Activated naive CD4-positive, alpha-beta T cell treated with Interleukin-2 at 50 U/mL for 16 hours (primary cell): ENCODE results near the gene ACER3.
"Not testable (repeated sequence)": the region's sequence is repeated elsewhere in the genome, so short reads cannot be mapped to it uniquely, and the experiment has no call there.

Experiments used
- DNase-seq: peaks from one replicate; pipeline ENCODE4 v3.0.0-alpha.2; 2020

The ACER3 gene

GRCh38 chr11:77044356-77044755 is 183.6 kb downstream of the ACER3 start:
- DNase-seq: no peak

- no peak for DNase-seq
These were observed 184.2 kb downstream of the ACER3 start for GRCh38 chr11:77044886-77045285.

GRCh38 chr11:77046060-77046501 is 185.4 kb downstream of the ACER3 start:
- DNase-seq: peak; percentile 60

- DNase-seq: peak; percentile 73
These were observed 186.5 kb downstream of the ACER3 start for GRCh38 chr11:77047007-77047927.

- not testable (repeated sequence) for DNase-seq
These were observed 187.3 kb downstream of the ACER3 start for GRCh38 chr11:77047928-77048446.

GRCh38 chr11:77049026-77049425 is 188.3 kb downstream of the ACER3 start:
- DNase-seq: no peak

GRCh38 chr11:77051511-77051910 is 190.8 kb downstream of the ACER3 start:
- no peak for DNase-seq

GRCh38 chr11:77052518-77052917 is 191.8 kb downstream of the ACER3 start:
- DNase-seq: no peak

- DNase-seq: no peak
These were observed 192.7 kb downstream of the ACER3 start for GRCh38 chr11:77053217-77054015.

GRCh38 chr11:77054084-77054483 is 193.4 kb downstream of the ACER3 start:
- DNase-seq: no peak

GRCh38 chr11:77055101-77055561 is 194.4 kb downstream of the ACER3 start:
- no peak for DNase-seq

GRCh38 chr11:77055913-77056312 is 195.2 kb downstream of the ACER3 start:
- no peak for DNase-seq

- no peak for DNase-seq
These were observed 196.2 kb downstream of the ACER3 start for GRCh38 chr11:77056814-77057402.

GRCh38 chr11:77057938-77058474 is 197.3 kb downstream of the ACER3 start:
- no peak for DNase-seq

GRCh38 chr11:77058900-77059299 is 198.2 kb downstream of the ACER3 start:
- DNase-seq: no peak

GRCh38 chr11:77059806-77060205 is 199.1 kb downstream of the ACER3 start:
- no peak for DNase-seq

GRCh38 chr11:77060234-77060633 is 199.5 kb downstream of the ACER3 start:
- DNase-seq: no peak

GRCh38 chr11:77061258-77061657 is 200.5 kb downstream of the ACER3 start:
- not testable (repeated sequence) for DNase-seq

- DNase-seq: no peak
These were observed 202.2 kb downstream of the ACER3 start for GRCh38 chr11:77062924-77063323.

GRCh38 chr11:77063407-77063806 is 202.7 kb downstream of the ACER3 start:
- no peak for DNase-seq

- no peak for DNase-seq
These were observed 203.1 kb downstream of the ACER3 start for GRCh38 chr11:77063861-77064260.

GRCh38 chr11:77064648-77065217 is 204.0 kb downstream of the ACER3 start:
- DNase-seq: no peak
